Neutrophil (primary cell): ENCODE data around the gene TFCP2.

Experiments used
- H3K27ac ChIP-seq: fragments of 200-600 bp; sonication (generic); 2 replicates; pipeline ENCODE4 v1.5.1; 2016; ENCODE audit warnings: mild to moderate bottlenecking, moderate library complexity
- H3K27me3 ChIP-seq: fragments of 200-600 bp; sonication (generic); 2 replicates; pipeline ENCODE4 v1.6.0; 2016; ENCODE audit warnings: mild to moderate bottlenecking
- H3K36me3 ChIP-seq: fragments of 200-600 bp; sonication (generic); 2 replicates; pipeline ENCODE4 v1.5.1; 2017
- H3K4me1 ChIP-seq, 2 experiments: fragments of 200-600 bp in 1 of 2; sonication (generic) in 1 of 2; 1 replicate in 1 of 2; 2 replicates in 1 of 2; pipeline versions ENCODE4 v1.5.1 to v1.6.1; 2013 to 2016; ENCODE audit warnings: low read depth in 1 of 2, low read length in 1 of 2, mild to moderate bottlenecking in 1 of 2, moderate library complexity in 1 of 2; ENCODE audit not compliant: control insufficient read depth in 1 of 2, insufficient read depth in 1 of 2
- H3K4me3 ChIP-seq, 2 experiments: fragments of 200-600 bp in 1 of 2; sonication (generic) in 1 of 2; 1 replicate in 1 of 2; 2 replicates in 1 of 2; pipeline ENCODE4 v1.5.1; 2013 to 2016; ENCODE audit warnings: low read depth in 1 of 2, low read length in 1 of 2, mild to moderate bottlenecking in 1 of 2, moderate library complexity in 1 of 2
- H3K9me3 ChIP-seq: fragments of 200-600 bp; sonication (generic); 2 replicates; pipeline ENCODE4 v1.5.1; 2016
- CTCF ChIP-seq: fragments of 200-600 bp; sonication (generic); IDR thresholded peaks from 2 replicates; pipeline ENCODE4 v1.5.1; 2016; ENCODE audit warnings: antibody characterized with exemption

The TFCP2 gene

GRCh38 chr12:51075390-51075789 is 97.5 kb downstream of the TFCP2 start:
- H3K4me3 ChIP-seq = no peak overlapping the region
- H3K36me3 ChIP-seq = peaks cover 26% of the 10 kb centered on the region
- peaks cover 0 to 4% of the 10 kb centered on the region in 2 experiments for H3K4me1 ChIP-seq
- H3K27ac ChIP-seq = no peak overlapping the region
- H3K27me3 ChIP-seq = no peaks in the 10 kb centered on the region
- no peaks in the 10 kb centered on the region for H3K9me3 ChIP-seq
- no peak for TF ChIP-seq CTCF

GRCh38 chr12:51071663-51072062 is 101.3 kb downstream of the TFCP2 start:
- no peak overlapping the region for H3K27ac ChIP-seq
- H3K4me3 ChIP-seq = no peak overlapping the region
- H3K27me3 ChIP-seq = no peaks in the 10 kb centered on the region
- peaks cover 45% of the 10 kb centered on the region for H3K36me3 ChIP-seq
- no peaks in the 10 kb centered on the region for H3K9me3 ChIP-seq
- TF ChIP-seq CTCF = no peak
- H3K4me1 ChIP-seq = peaks cover 5 to 6% of the 10 kb centered on the region in 2 experiments

GRCh38 chr12:51070004-51070403 is 102.9 kb downstream of the TFCP2 start:
- Histone ChIP-seq H3K4me1 (peaks cover 5 to 6% of the 10 kb centered on the region in 2 experiments), H3K36me3 (peaks cover 62% of the 10 kb centered on the region), H3K27me3 (no peaks in the 10 kb centered on the region), H3K27ac (no peak overlapping the region), H3K9me3 (no peaks in the 10 kb centered on the region), H3K4me3 (no peak overlapping the region)
- no peak for TF ChIP-seq CTCF

GRCh38 chr12:51067771-51068170 is 105.2 kb downstream of the TFCP2 start:
- Histone ChIP-seq H3K4me1 (peaks cover 5 to 6% of the 10 kb centered on the region in 2 experiments), H3K9me3 (no peaks in the 10 kb centered on the region), H3K36me3 (peaks cover 71% of the 10 kb centered on the region), H3K27ac (no peak overlapping the region), H3K4me3 (no peak overlapping the region), H3K27me3 (no peaks in the 10 kb centered on the region)
- no peak for TF ChIP-seq CTCF

GRCh38 chr12:51067229-51067628 is 105.7 kb downstream of the TFCP2 start:
- Histone ChIP-seq H3K27me3 (no peaks in the 10 kb centered on the region), H3K4me3 (no peak overlapping the region), H3K36me3 (peaks cover 73% of the 10 kb centered on the region), H3K9me3 (no peaks in the 10 kb centered on the region), H3K27ac (no peak overlapping the region), H3K4me1 (peaks cover 5 to 6% of the 10 kb centered on the region in 2 experiments)
- TF ChIP-seq CTCF = no peak

GRCh38 chr12:51065530-51065929 is 107.4 kb downstream of the TFCP2 start:
- Histone ChIP-seq H3K27ac (no peak overlapping the region), H3K36me3 (peaks cover 80% of the 10 kb centered on the region), H3K4me1 (peaks cover 5 to 6% of the 10 kb centered on the region in 2 experiments), H3K4me3 (no peak overlapping the region), H3K27me3 (no peaks in the 10 kb centered on the region), H3K9me3 (no peaks in the 10 kb centered on the region)
- no peak for TF ChIP-seq CTCF
